BLaER1 treated with 17β-estradiol and CSF1 and Interleukin-3, amounts not matched to agents 10 nM and 100 nM (cell line): ENCODE results near the gene SIPA1L3.

Source experiments
- H3K27ac ChIP-seq, 11 experiments: shearing (Covaris generic); formaldehyde crosslinking; 2 replicates each; pipeline ENCODE4 v1.8.1; 2022
- H3K27me3 ChIP-seq, 11 experiments: shearing (Covaris generic); formaldehyde crosslinking; 2 replicates each; pipeline ENCODE4 v1.8.1; 2022
- H3K36me3 ChIP-seq, 11 experiments: shearing (Covaris generic); formaldehyde crosslinking; 2 replicates each; pipeline ENCODE4 v1.8.1; 2022
- H3K4me1 ChIP-seq, 10 experiments: shearing (Covaris generic); formaldehyde crosslinking; 2 replicates each; pipeline ENCODE4 v1.8.1; 2022
- H3K4me2 ChIP-seq, 11 experiments: shearing (Covaris generic); formaldehyde crosslinking; 2 replicates each; pipeline ENCODE4 v1.8.1; 2022
- H3K4me3 ChIP-seq, 10 experiments: shearing (Covaris generic); formaldehyde crosslinking; 2 replicates each; pipeline ENCODE4 v1.8.1; 2022
- H3K9ac ChIP-seq, 11 experiments: shearing (Covaris generic); formaldehyde crosslinking; 2 replicates each; pipeline ENCODE4 v1.8.1; 2022
- H3K9me3 ChIP-seq, 11 experiments: shearing (Covaris generic); formaldehyde crosslinking; replicated peaks in 1 of 11; 2 replicates each; pipeline ENCODE4 v1.8.1; 2022
- H4K20me1 ChIP-seq, 11 experiments: shearing (Covaris generic); formaldehyde crosslinking; 2 replicates each; pipeline ENCODE4 v1.8.1; 2022
- Cebpa-rat ChIP-seq, 11 experiments: shearing (Covaris generic); IDR thresholded peaks; 2 replicates each; pipeline ENCODE4 v1.8.1; 2022

The SIPA1L3 gene

DNA sequence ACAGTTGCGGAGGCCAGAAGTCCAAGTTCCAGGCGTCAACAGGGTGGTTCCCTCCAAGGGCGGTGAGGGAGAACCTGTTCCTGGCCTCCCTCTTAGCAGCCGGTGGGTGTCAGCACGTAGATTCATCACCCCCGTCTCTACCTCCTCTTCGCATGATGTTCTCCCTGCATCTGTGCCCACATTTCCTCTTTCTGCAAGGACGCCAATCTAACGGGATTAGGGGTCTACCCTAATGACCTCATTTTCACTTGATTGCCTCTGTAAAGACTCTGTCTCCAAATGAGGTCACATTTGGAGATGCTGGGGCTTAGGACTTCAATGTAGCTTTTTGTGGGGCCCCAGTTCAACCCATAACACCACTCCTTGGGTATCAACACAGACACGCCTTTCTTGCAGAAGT is 278.6 kb downstream of the SIPA1L3 start:
- Histone ChIP-seq H3K9me3 (peaks cover 6 to 11% (median 8%) of the 10 kb centered on the region in 11 experiments), H3K36me3 (peaks cover 15 to 38% (median 24%) of the 10 kb centered on the region in 11 experiments), H4K20me1 (peaks cover 0 to 4% (median 0%) of the 10 kb centered on the region in 11 experiments; a peak in 1 of 22 replicates), H3K4me1 (peaks cover 11 to 44% (median 32%) of the 10 kb centered on the region in 10 experiments), H3K27ac (no peak overlapping the region), H3K4me3 (no peak overlapping the region), H3K9ac (no peak overlapping the region), H3K4me2 (peak overlapping the region in 6 of 11 experiments; percentile 11 to 37 (median 28); a peak in 7 of 22 replicates), H3K27me3 (no peaks in the 10 kb centered on the region)
- no peak for TF ChIP-seq Cebpa-rat (IDR thresholded peaks at IDR 0.05)

DNA sequence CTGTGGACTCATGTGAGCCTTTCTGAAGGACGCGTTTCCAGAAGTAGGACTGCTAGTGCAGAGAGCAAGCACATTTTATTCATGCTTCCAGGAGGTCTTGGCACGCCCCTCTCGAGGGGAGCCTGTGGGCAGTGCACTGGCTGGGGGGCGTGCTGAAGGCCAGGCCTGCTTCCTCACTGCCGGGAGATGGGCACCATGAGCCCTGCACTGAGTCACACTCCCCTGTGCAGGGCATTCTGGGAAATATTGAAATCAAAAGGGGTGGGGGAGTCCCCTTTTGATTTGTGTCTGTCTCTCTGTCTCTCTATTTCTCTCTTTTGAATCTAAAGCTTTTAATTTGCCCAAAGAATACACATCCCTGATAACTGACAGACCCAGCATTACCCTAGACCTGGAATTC is 283.1 kb downstream of the SIPA1L3 start:
- no peak overlapping the region for H3K4me3 ChIP-seq
- peaks cover 24 to 51% (median 38%) of the 10 kb centered on the region in 10 experiments for H3K4me1 ChIP-seq
- H3K27ac ChIP-seq = 0 out of 22 replicates have a peak overlapping the region, but pooled peaks of 1 of the 11 experiments have one; percentile 10
- H4K20me1 ChIP-seq = peaks cover 0 to 4% (median 0%) of the 10 kb centered on the region in 11 experiments; a peak in 1 of 22 replicates
- H3K9ac ChIP-seq = peak overlapping the region in 2 of 11 experiments; percentile 51 to 54; a peak in 2 of 22 replicates
- H3K36me3 ChIP-seq = peaks cover 0 to 25% (median 5%) of the 10 kb centered on the region in 11 experiments; a peak in 10 of 22 replicates
- peak overlapping the region; percentile 4 to 75 (median 44); a peak in 18 of 22 replicates for H3K4me2 ChIP-seq
- H3K27me3 ChIP-seq = no peaks in the 10 kb centered on the region
- no peak for TF ChIP-seq Cebpa-rat (IDR thresholded peaks at IDR 0.05)
- H3K9me3 ChIP-seq = no peaks in the 10 kb centered on the region

DNA sequence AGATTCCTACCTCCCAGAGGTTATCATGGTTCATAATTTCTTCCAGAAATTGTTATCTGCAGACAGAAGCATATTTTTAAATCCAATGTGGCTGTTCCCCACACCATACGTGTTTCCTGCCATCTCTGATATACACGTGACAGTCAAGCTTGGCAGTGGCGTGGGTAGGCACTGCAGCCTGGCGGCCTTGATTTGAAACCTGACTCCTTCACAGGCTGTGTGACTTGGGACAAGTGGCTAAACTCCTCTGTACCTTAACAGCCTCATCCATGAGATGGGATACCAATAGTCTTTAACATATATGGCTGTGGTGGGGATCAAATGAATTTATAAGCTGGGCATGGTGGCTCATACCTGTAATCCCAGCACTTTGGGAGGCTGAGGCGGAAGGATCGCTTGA is 283.8 kb downstream of the SIPA1L3 start:
- peak overlapping the region in 3 of 11 experiments; percentile 43 to 75 (median 68); a peak in 5 of 22 replicates for H3K4me2 ChIP-seq
- H3K36me3 ChIP-seq = peaks cover 0 to 23% (median 7%) of the 10 kb centered on the region in 11 experiments; a peak in 9 of 22 replicates
- H3K9me3 ChIP-seq = no peaks in the 10 kb centered on the region
- H3K9ac ChIP-seq = peak overlapping the region in 1 of 11 experiments; percentile 54; a peak in 1 of 22 replicates
- no peaks in the 10 kb centered on the region for H3K27me3 ChIP-seq
- H3K27ac ChIP-seq = no peak overlapping the region
- TF ChIP-seq Cebpa-rat (IDR thresholded peaks at IDR 0.05) = no peak
- peaks cover 0 to 4% (median 0%) of the 10 kb centered on the region in 11 experiments; a peak in 1 of 22 replicates for H4K20me1 ChIP-seq
- H3K4me1 ChIP-seq = peaks cover 24 to 44% (median 32%) of the 10 kb centered on the region in 10 experiments
- H3K4me3 ChIP-seq = no peak overlapping the region

GRCh38 chr19:38191747-38192146 is 284.7 kb downstream of the SIPA1L3 start:
- no peak overlapping the region for H3K4me3 ChIP-seq
- H3K36me3 ChIP-seq = peaks cover 0 to 32% (median 7%) of the 10 kb centered on the region in 11 experiments; a peak in 9 of 22 replicates
- no peaks in the 10 kb centered on the region for H3K9me3 ChIP-seq
- H3K27ac ChIP-seq = no peak overlapping the region
- no peak overlapping the region for H3K9ac ChIP-seq
- no peak for TF ChIP-seq Cebpa-rat (IDR thresholded peaks at IDR 0.05)
- H3K4me1 ChIP-seq = peaks cover 24 to 41% (median 31%) of the 10 kb centered on the region in 10 experiments
- H3K4me2 ChIP-seq = peak overlapping the region in 2 of 11 experiments; percentile 53 to 64; a peak in 3 of 22 replicates
- H4K20me1 ChIP-seq = peaks cover 0 to 4% (median 0%) of the 10 kb centered on the region in 11 experiments; a peak in 1 of 22 replicates
- H3K27me3 ChIP-seq = no peaks in the 10 kb centered on the region

DNA sequence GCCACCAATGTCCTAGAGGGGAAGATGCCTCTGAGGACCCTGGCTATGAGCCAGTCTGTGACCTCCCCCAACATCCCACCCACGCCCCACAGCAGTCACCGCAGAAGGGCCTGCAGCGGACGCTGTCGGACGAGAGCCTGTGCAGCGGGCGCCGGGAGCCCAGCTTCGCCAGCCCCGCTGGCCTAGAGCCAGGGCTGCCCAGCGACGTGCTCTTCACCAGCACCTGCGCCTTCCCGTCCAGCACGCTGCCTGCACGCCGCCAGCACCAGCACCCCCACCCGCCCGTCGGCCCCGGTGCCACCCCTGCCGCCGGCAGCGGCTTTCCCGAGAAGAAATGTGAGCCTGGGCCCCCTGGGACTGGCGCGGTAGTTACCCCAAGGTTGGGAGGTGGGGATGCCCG is 286.4 kb downstream of the SIPA1L3 start:
- Histone ChIP-seq H3K4me3 (no peak overlapping the region), H3K27ac (no peak overlapping the region), H4K20me1 (peaks cover 0 to 4% (median 0%) of the 10 kb centered on the region in 11 experiments; a peak in 1 of 22 replicates), H3K36me3 (peaks cover 0 to 40% (median 8%) of the 10 kb centered on the region in 11 experiments; a peak in 9 of 22 replicates), H3K4me2 (peak overlapping the region in 2 of 11 experiments; percentile 44 to 64; a peak in 3 of 22 replicates), H3K9me3 (no peaks in the 10 kb centered on the region), H3K9ac (no peak overlapping the region; a peak in 1 of 22 replicates), H3K4me1 (peaks cover 24 to 40% (median 29%) of the 10 kb centered on the region in 10 experiments), H3K27me3 (no peaks in the 10 kb centered on the region)
- TF ChIP-seq Cebpa-rat (IDR thresholded peaks at IDR 0.05) = no peak

GRCh38 chr19:38194061-38194701 is 287.2 kb downstream of the SIPA1L3 start:
- Histone ChIP-seq H3K4me2 (no peak overlapping the region), H3K36me3 (peaks cover 0 to 46% (median 8%) of the 10 kb centered on the region in 11 experiments; a peak in 9 of 22 replicates), H3K27me3 (no peaks in the 10 kb centered on the region), H3K9ac (no peak overlapping the region), H3K4me3 (no peak overlapping the region), H3K27ac (no peak overlapping the region), H3K9me3 (no peaks in the 10 kb centered on the region), H3K4me1 (peaks cover 24 to 32% (median 26%) of the 10 kb centered on the region in 10 experiments), H4K20me1 (peaks cover 0 to 4% (median 0%) of the 10 kb centered on the region in 11 experiments; a peak in 1 of 22 replicates)
- TF ChIP-seq Cebpa-rat (IDR thresholded peaks at IDR 0.05) = no peak

DNA sequence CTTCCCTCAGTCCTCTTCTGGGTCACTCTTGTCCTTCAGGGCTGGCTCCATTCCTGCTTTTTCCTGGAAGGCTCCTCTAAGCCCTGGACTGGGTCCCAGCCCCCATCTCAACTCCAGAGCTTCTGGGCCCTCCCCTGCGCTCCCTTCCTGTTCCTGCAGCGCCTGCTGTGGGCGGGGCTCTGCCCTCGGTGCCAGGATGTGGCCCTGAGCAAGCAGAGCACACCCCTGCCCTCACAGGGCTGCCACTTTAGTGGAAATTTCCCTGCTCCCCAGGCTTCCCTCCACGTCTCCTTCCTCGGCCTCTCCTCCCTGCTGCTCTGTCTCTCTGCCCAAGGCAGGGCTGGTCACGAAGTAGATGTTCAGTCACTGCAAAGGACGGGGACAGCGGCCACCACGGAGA is 288.2 kb downstream of the SIPA1L3 start:
- Histone ChIP-seq H3K27ac (no peak overlapping the region), H3K9me3 (no peaks in the 10 kb centered on the region), H4K20me1 (no peaks in the 10 kb centered on the region), H3K4me3 (no peak overlapping the region), H3K27me3 (no peaks in the 10 kb centered on the region), H3K9ac (no peak overlapping the region), H3K4me2 (no peak overlapping the region), H3K36me3 (peaks cover 0 to 50% (median 8%) of the 10 kb centered on the region in 11 experiments; a peak in 9 of 22 replicates), H3K4me1 (peaks cover 14 to 25% (median 18%) of the 10 kb centered on the region in 10 experiments)
- no peak for TF ChIP-seq Cebpa-rat (IDR thresholded peaks at IDR 0.05)

GRCh38 chr19:38196245-38196837 is 289.3 kb downstream of the SIPA1L3 start:
- no peak for TF ChIP-seq Cebpa-rat (IDR thresholded peaks at IDR 0.05)
- H3K27me3 ChIP-seq = no peaks in the 10 kb centered on the region
- no peaks in the 10 kb centered on the region for H4K20me1 ChIP-seq
- no peak overlapping the region for H3K4me3 ChIP-seq
- peak overlapping the region in 3 of 11 experiments; percentile 25 to 52 (median 30); a peak in 4 of 22 replicates for H3K27ac ChIP-seq
- H3K4me2 ChIP-seq = no peak overlapping the region
- H3K4me1 ChIP-seq = peaks cover 7 to 20% (median 15%) of the 10 kb centered on the region in 10 experiments; a peak in 18 of 20 replicates
- H3K36me3 ChIP-seq = peaks cover 0 to 52% (median 9%) of the 10 kb centered on the region in 11 experiments; a peak in 10 of 22 replicates
- H3K9me3 ChIP-seq = no peaks in the 10 kb centered on the region
- H3K9ac ChIP-seq = no peak overlapping the region
